Cardiac muscle cell (in vitro differentiated cells and primary cell): ENCODE data around the gene EFNA4. TPM values are rescaled to one million over a fixed set of nuclear protein-coding genes. Genes with fewer than 3 reads are reported as not detected.

ENCODE experiments used
- DNase-seq, 2 donors: peaks; one replicate each; pipeline versions ENCODE4 v3.0.0 to v3.0.0-alpha.2; 2010 to 2017; ENCODE audit warnings: low read depth in 1 of 2, low spot score in 1 of 2
- H3K27ac ChIP-seq: fragments of 200-600 bp; sonication (generic); 2 replicates; pipeline ENCODE4 v1.5.1; 2016
- H3K27me3 ChIP-seq: fragments of 200-600 bp; sonication (generic); 2 replicates; pipeline ENCODE4 v1.6.0; 2016; ENCODE audit warnings: control low read depth
- H3K36me3 ChIP-seq: fragments of 200-600 bp; sonication (generic); 2 replicates; pipeline ENCODE4 v1.5.1; 2016; ENCODE audit warnings: control low read depth
- H3K4me1 ChIP-seq: fragments of 200-600 bp; sonication (generic); 2 replicates; pipeline ENCODE4 v1.8.1; 2017; ENCODE audit warnings: low read depth, mild to moderate bottlenecking, mixed run types
- H3K4me3 ChIP-seq: fragments of 200-600 bp; sonication (generic); 2 replicates; pipeline ENCODE4 v1.5.1; 2016; ENCODE audit warnings: mild to moderate bottlenecking
- H3K9me3 ChIP-seq: fragments of 200-600 bp; sonication (generic); 2 replicates; pipeline ENCODE4 v1.5.1; 2017; ENCODE audit warnings: low read depth, mild to moderate bottlenecking, control low read depth
- CTCF ChIP-seq: IDR thresholded peaks from 2 replicates; pipeline ENCODE4 v1.5.1; 2012; ENCODE audit warnings: low read depth, mild to moderate bottlenecking, low read length
- polyA plus RNA-seq: library from polyadenylated mRNA; unstranded; fragments of >200 nt; fragmentation: Nextera tagmentation; extraction: Ambion mirVana; gene quantifications from 2 replicates; pipeline ENCODE4 v1.2.1, GENCODE V29; 2016
- total RNA-seq: library from RNA; depleted of rRNA; stranded (reverse); fragments of >200 nt; gene quantifications from 2 replicates; pipeline ENCODE4 v1.2.3, GENCODE V29; 2016

EFNA4 gene
- total and polyA plus RNA-seq, 2 experiments from 2014 or later: 29.2 to 29.6 TPM

- TF ChIP-seq CTCF: no peak
- H3K9me3 ChIP-seq: no peaks in the 10 kb centered on the region
- no peak for DNase-seq
- H3K27ac ChIP-seq: no peak overlapping the region
- H3K4me3 ChIP-seq: no peak overlapping the region
- H3K4me1 ChIP-seq: no peaks in the 10 kb centered on the region
- no peaks in the 10 kb centered on the region for H3K27me3 ChIP-seq
- no peaks in the 10 kb centered on the region for H3K36me3 ChIP-seq
Observed at GRCh38 chr1:155039308-155039669, 24.3 kb upstream of the EFNA4 start.

DNA sequence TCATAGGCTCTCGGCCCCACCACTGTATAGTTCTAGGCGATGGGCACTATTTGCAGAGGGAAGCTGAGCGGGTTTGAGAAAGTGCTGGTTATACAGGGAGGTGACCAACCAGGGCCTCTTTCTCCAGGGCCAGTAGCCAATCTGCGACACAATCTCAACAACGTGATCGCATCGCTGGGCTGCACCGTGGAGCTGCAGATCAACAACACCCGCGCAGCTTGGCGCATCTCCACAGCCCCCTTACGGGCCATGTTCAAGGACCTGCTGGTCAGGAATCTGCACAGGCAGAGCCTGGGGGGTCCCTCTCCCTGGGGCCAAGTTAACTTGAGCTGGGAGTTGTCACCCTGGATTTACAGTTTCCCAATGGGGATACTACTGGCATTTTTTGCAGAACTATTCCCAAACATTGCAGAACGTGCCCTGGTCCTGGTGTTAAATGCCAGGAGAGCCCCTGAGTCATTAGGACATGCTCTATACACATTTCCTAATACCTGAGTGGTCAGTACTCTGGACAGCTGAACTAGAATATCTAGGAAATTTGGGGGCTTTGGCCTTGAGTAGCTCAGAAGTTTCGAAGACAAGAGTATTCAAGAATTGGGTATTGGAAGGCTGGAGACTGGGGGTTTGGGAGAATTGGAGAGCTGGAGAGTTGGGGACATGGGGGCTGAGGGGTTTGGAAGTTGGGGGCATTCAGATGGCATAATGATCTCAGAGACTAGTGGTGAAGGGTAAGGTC lies 23.0 kb upstream of the EFNA4 start:
- H3K27ac ChIP-seq: no peak overlapping the region
- no peak overlapping the region for H3K4me3 ChIP-seq
- H3K4me1 ChIP-seq: no peaks in the 10 kb centered on the region
- H3K36me3 ChIP-seq: no peaks in the 10 kb centered on the region
- H3K27me3 ChIP-seq: no peaks in the 10 kb centered on the region
- no peak for TF ChIP-seq CTCF
- DNase-seq: no peak
- no peaks in the 10 kb centered on the region for H3K9me3 ChIP-seq

GRCh38 chr1:155042789-155043188 lies 20.8 kb upstream of the EFNA4 start:
- DNase-seq: no peak
- Histone ChIP-seq H3K27me3 (no peaks in the 10 kb centered on the region), H3K4me3 (no peak overlapping the region), H3K4me1 (no peaks in the 10 kb centered on the region), H3K36me3 (no peaks in the 10 kb centered on the region), H3K9me3 (no peaks in the 10 kb centered on the region), H3K27ac (no peak overlapping the region)
- no peak for TF ChIP-seq CTCF

DNA sequence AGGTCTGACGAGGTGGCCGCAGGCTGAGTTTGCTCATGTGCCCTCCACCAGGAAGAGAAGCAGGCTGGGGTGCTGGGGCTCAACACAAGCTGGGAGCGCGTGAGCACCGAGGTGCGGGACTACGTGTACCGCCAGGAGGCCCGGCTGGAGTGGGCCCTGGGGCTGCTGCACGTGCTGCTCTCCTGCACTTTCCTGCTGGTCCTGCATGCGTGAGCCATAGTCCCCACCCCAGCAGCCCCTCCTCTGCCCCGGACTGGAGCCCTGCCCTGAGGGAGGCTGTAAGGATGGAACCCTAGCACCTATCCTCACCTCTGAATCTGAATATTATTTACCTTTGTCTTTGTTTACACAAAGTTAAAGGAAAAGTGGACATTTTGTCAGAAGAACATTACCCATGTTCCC lies 20.2 kb upstream of the EFNA4 start:
- no peak for TF ChIP-seq CTCF
- H3K9me3 ChIP-seq: no peaks in the 10 kb centered on the region
- no peak for DNase-seq
- no peaks in the 10 kb centered on the region for H3K4me1 ChIP-seq
- no peaks in the 10 kb centered on the region for H3K27me3 ChIP-seq
- no peaks in the 10 kb centered on the region for H3K36me3 ChIP-seq
- H3K4me3 ChIP-seq: no peak overlapping the region
- no peak overlapping the region for H3K27ac ChIP-seq

GRCh38 chr1:155043793-155044192 lies 19.7 kb upstream of the EFNA4 start:
- no peak for TF ChIP-seq CTCF
- H3K9me3 ChIP-seq: no peaks in the 10 kb centered on the region
- no peaks in the 10 kb centered on the region for H3K36me3 ChIP-seq
- no peak overlapping the region for H3K4me3 ChIP-seq
- no peak for DNase-seq
- H3K27ac ChIP-seq: no peak overlapping the region
- no peaks in the 10 kb centered on the region for H3K4me1 ChIP-seq
- no peaks in the 10 kb centered on the region for H3K27me3 ChIP-seq
